Activated CD8-positive, alpha-beta T cell treated with anti-CD3 and anti-CD28 coated beads for 36 hours (primary cell): Measurements from ENCODE around the gene AP2A2. TPM values are rescaled to one million over a fixed set of nuclear protein-coding genes. Genes with fewer than 3 reads are reported as not detected.
A peak's percentile ranks its signal among the peaks of the same experiment; 100 is the strongest.
"Not testable (repeated sequence)": the region's sequence is repeated elsewhere in the genome, so short reads cannot be mapped to it uniquely, and the experiment has no call there.

Source experiments
- ATAC-seq: fragments of 200-7000 bp; cut with Tn5 transposase; one replicate; pipeline ENCODE4 v1.10.0; 2021; ENCODE audit warnings: mild to moderate bottlenecking, moderate library complexity
- CTCF ChIA-PET: fragments of 350-600 bp; sonication (Branson Sonifier 250); formaldehyde crosslinking; loops from one replicate; lab custom pipeline; 2021; ENCODE audit warnings: antibody characterized with exemption; lab: Charles Lee
- POLR2A ChIA-PET: fragments of 350-600 bp; sonication (Branson Sonifier 250); formaldehyde crosslinking; loops from one replicate; lab custom pipeline; 2021; ENCODE audit warnings: antibody characterized with exemption; lab: Charles Lee
- DNase-seq: peaks from one replicate; pipeline ENCODE4 v3.0.0-alpha.2; 2020
- H3K27ac Mint-ChIP-seq: one replicate; pipeline ENCODE4 v1.8.0; 2021; ENCODE audit warnings: mild to moderate bottlenecking, mixed read lengths
- H3K27me3 Mint-ChIP-seq: one replicate; pipeline ENCODE4 v1.8.0; 2021; ENCODE audit warnings: mixed read lengths
- H3K36me3 Mint-ChIP-seq: one replicate; pipeline ENCODE4 v1.8.0; 2021; ENCODE audit warnings: low read depth, mixed read lengths
- H3K4me1 Mint-ChIP-seq: one replicate; pipeline ENCODE4 v1.8.0; 2021; ENCODE audit warnings: low read depth, mixed read lengths
- H3K4me3 Mint-ChIP-seq: one replicate; pipeline ENCODE4 v1.8.0; 2021; ENCODE audit warnings: mild to moderate bottlenecking, moderate library complexity, mixed read lengths
- H3K9me3 Mint-ChIP-seq: one replicate; pipeline ENCODE4 v1.8.0; 2021; ENCODE audit warnings: mixed read lengths
- intact Hi-C: fragments of 100-400 bp; cut with micrococcal nuclease; formaldehyde crosslinking; loops from one replicate; pipeline ENCODE4 v1.10.0; 2022
- total RNA-seq, 2 experiments: library from RNA; stranded (reverse); gene quantifications; one replicate each; pipeline ENCODE4 v1.2.3, GENCODE V29; 2021
- TF ChIP-seq, protein P1 (sequence below): fragments of 200-600 bp; IDR thresholded peaks from one replicate; pipeline ENCODE4 v1.8.0; 2022; ENCODE audit warnings: antibody characterized with exemption, mild to moderate bottlenecking

The AP2A2 gene
- total RNA-seq, 2 experiments from 2014 or later: 34.0 to 34.6 TPM

DNA sequence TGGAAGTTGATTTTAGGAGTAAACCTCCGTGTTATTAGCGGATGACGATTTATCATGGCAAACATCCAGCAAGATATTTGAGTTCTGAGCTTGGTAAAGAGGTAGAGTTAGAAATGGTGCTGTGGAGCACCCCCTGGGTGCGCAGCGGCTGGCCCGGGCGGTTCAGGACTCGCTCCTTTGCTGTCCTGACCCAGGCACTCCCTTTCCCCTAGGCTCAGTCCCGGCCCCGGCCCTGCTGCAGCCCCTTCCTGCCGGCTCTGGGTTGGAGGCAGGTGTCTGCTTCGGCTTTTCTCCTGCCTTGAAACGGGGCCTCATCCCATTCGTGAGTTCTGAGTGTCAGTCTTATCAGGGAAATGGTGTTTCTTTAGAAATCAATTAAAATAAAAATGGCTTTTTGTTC is 33.4 kb downstream of the AP2A2 start:
- POLR2A ChIA-PET: no interaction called here
- no peak for ATAC-seq
- peaks cover 11% of the 10 kb centered on the region for H3K36me3 Mint-ChIP-seq

DNA sequence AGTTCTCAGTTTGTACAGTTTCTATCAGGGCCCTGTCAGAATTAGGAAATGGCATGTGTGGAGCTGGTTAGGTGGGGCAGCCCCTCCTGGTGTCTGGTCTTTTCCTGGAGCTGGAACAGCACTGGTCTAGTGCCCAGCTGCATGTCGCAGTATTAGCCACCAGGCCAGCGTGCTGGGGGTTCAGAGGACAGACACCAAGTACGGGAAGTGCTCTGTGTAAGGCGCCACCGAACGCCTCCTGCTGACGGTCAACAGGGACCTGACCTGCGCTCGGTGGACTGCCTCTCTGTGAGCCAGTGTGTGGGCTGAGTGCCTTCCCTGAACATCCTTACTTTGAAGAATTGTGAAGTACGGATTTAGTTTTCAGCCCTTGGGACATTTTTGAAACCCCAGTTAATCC is 33.9 kb downstream of the AP2A2 start:
- Mint-ChIP-seq H3K4me3 (no peak overlapping the region), H3K27me3 (no peaks in the 10 kb centered on the region), H3K36me3 (peaks cover 11% of the 10 kb centered on the region), H3K4me1 (peaks cover 7% of the 10 kb centered on the region), H3K9me3 (no peaks in the 10 kb centered on the region), H3K27ac (no peak overlapping the region)
- no peak for ATAC-seq
- TF ChIP-seq, protein P1, sequence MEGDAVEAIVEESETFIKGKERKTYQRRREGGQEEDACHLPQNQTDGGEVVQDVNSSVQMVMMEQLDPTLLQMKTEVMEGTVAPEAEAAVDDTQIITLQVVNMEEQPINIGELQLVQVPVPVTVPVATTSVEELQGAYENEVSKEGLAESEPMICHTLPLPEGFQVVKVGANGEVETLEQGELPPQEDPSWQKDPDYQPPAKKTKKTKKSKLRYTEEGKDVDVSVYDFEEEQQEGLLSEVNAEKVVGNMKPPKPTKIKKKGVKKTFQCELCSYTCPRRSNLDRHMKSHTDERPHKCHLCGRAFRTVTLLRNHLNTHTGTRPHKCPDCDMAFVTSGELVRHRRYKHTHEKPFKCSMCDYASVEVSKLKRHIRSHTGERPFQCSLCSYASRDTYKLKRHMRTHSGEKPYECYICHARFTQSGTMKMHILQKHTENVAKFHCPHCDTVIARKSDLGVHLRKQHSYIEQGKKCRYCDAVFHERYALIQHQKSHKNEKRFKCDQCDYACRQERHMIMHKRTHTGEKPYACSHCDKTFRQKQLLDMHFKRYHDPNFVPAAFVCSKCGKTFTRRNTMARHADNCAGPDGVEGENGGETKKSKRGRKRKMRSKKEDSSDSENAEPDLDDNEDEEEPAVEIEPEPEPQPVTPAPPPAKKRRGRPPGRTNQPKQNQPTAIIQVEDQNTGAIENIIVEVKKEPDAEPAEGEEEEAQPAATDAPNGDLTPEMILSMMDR: no peak
- CTCF ChIA-PET: no interaction called here
- POLR2A ChIA-PET: no interaction called here
- intact Hi-C loops: no loop called here
- DNase-seq: no peak

More for the DNA sequence above, 33.4 kb downstream of the AP2A2 start:
- TF ChIP-seq, protein P1: no peak
- H3K9me3 Mint-ChIP-seq: no peaks in the 10 kb centered on the region
- CTCF ChIA-PET: no interaction called here
- no peaks in the 10 kb centered on the region for H3K27me3 Mint-ChIP-seq
- no peak overlapping the region for H3K4me3 Mint-ChIP-seq
- H3K27ac Mint-ChIP-seq: no peak overlapping the region
- H3K4me1 Mint-ChIP-seq: peaks cover 13% of the 10 kb centered on the region
- intact Hi-C loops: no loop called here
- no peak for DNase-seq

DNA sequence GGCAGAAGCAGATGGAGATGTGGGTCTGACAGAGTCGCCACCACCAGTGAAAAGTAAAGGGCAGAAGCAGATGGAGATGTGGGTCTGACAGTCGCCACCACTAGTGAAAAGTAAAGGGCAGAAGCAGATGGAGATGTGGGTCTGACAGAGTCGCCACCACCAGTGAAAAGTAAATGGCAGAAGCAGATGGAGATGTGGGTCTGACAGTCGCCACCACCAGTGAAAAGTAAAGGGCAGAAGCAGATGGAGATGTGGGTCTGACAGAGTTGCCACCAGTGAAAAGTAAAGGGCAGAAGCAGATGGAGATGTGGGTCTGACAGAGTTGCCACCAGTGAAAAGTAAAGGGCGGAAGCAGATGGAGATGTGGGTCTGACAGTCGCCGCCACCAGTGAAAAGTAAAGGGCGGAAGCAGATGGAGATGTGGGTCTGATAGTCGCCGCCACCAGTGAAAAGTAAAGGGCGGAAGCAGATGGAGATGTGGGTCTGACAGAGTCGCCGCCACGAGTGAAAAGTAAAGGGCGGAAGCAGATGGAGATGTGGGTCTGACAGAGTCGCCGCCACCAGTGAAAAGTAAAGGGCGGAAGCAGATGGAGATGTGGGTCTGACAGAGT is 35.7 kb downstream of the AP2A2 start:
- intact Hi-C loops, H3K4me3 Mint-ChIP-seq, H3K27ac Mint-ChIP-seq, H3K4me1 Mint-ChIP-seq, DNase-seq, POLR2A ChIA-PET, H3K9me3 Mint-ChIP-seq, H3K27me3 Mint-ChIP-seq, ATAC-seq, CTCF ChIA-PET: not testable (repeated sequence)
- peaks cover 13% of the 10 kb centered on the region for H3K36me3 Mint-ChIP-seq

DNA sequence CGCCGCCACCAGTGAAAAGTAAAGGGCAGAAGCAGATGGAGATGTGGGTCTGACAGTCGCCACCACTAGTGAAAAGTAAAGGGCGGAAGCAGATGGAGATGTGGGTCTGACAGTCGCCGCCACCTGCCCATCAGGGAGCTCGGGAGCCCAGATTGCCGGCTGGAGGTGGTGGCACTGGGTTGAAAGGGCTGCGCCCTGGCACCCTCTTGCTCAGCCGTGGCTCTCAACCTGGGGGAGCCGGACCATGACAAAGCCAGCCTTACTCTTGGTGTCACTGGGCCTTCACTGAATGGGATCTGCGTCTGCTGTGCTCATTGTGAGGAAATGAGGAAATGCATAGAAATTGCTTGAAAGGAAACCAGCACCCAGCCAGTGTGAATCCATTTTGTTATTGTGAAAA is 36.3 kb downstream of the AP2A2 start:
- H3K36me3 Mint-ChIP-seq: peaks cover 13% of the 10 kb centered on the region
- CTCF ChIA-PET: no interaction called here
- H3K4me3 Mint-ChIP-seq: no peak overlapping the region
- H3K9me3 Mint-ChIP-seq: no peaks in the 10 kb centered on the region
- DNase-seq (no peak), ATAC-seq (no peak)
- peak overlapping the region; percentile 7 for H3K27ac Mint-ChIP-seq
- TF ChIP-seq, protein P1: no peak
- peaks cover 9% of the 10 kb centered on the region for H3K4me1 Mint-ChIP-seq
- H3K27me3 Mint-ChIP-seq: no peaks in the 10 kb centered on the region
- POLR2A ChIA-PET: no interaction called here
- intact Hi-C loops: no loop called here

DNA sequence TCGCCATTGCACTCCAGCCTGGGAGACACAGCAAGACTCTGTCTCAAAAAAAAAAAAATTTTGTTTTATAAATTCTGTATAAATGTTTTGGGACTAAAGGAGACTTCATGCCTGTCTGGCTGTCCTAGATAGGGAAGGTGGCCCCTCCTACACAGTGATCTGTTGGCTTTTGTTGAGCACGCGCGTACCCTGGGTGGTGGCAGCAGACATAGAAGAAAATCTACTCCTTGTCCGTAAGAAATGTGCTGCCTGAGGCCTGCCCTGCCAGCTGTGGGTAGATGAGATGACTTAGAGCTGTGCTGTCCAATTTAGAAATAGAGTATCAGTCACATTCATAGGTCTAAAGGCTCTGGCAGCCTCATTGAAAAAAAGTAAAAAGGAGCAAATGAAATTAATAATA is 37.0 kb downstream of the AP2A2 start:
- H3K9me3 Mint-ChIP-seq: no peaks in the 10 kb centered on the region
- ATAC-seq: no peak
- no peak for DNase-seq
- peaks cover 13% of the 10 kb centered on the region for H3K36me3 Mint-ChIP-seq
- H3K4me3 Mint-ChIP-seq: no peak overlapping the region
- CTCF ChIA-PET: no interaction called here
- TF ChIP-seq, protein P1: no peak
- H3K27ac Mint-ChIP-seq: no peak overlapping the region
- H3K27me3 Mint-ChIP-seq: no peaks in the 10 kb centered on the region
- POLR2A ChIA-PET: no interaction called here
- intact Hi-C loops: no loop called here
- H3K4me1 Mint-ChIP-seq: peaks cover 9% of the 10 kb centered on the region
